ENCODE data around the gene IQGAP2. TPM values are rescaled to one million over a fixed set of nuclear protein-coding genes. Genes with fewer than 3 reads are reported as not detected.

The IQGAP2 gene
- total RNA-seq, 4 donors from 2014 or later, result 46.8 to 121 (median 97.0) TPM

- in situ Hi-C loops (cut with MboI; ENCODE audit: low pct_ligation_motif_present in 1 of 4, low pct_unique_long_range_greater_than_20kb in 1 of 4, low sequenced_read_pairs in 3 of 4), result loop anchor here in 1 of 4 donors (10.0 kb wide), 1 partner anchor 57 kb away; no protein-coding TSS in a partner anchor
Measured at GRCh38 chr5:76717222-76718083, 314.4 kb downstream of the IQGAP2 start.

GRCh38 chr5:76718381-76718832 is 315.3 kb downstream of the IQGAP2 start:
- no peaks in the 10 kb centered on the region for H3K9me3 ChIP-seq
- intact Hi-C loops (cut with DNase I; ENCODE audit: low total_unique reads), result no loop called here
- H3K27ac ChIP-seq, result no peak overlapping the region
- peaks cover 0 to 26% (median 5%) of the 10 kb centered on the region in 4 donors for H3K4me1 ChIP-seq
- in situ Hi-C loops (cut with MboI; ENCODE audit: low pct_ligation_motif_present in 1 of 4, low pct_unique_long_range_greater_than_20kb in 1 of 4, low sequenced_read_pairs in 3 of 4), result loop anchor here in 1 of 4 donors (10.0 kb wide), 1 partner anchor 56 kb away; no protein-coding TSS in a partner anchor
- DNase-seq, result no peak
- 72 to 97% methylated on average over 3 to 5 of the region's 5 CpGs for WGBS, 2 donors (ENCODE audit: low coverage in 1 of 2)
- TF ChIP-seq CTCF (IDR thresholded peaks at IDR 0.05), result no peak
- TF ChIP-seq EP300 (IDR thresholded peaks at IDR 0.05; ENCODE audit: low read depth), result no peak
- no peak for TF ChIP-seq POLR2A (IDR thresholded peaks at IDR 0.05)
- H3K4me3 ChIP-seq, result no peak overlapping the region
- peaks cover 31% of the 10 kb centered on the region for H3K27me3 ChIP-seq
- no peaks in the 10 kb centered on the region for H3K36me3 ChIP-seq

More at GRCh38 chr5:76717222-76718083, 314.4 kb downstream of the IQGAP2 start:
- Histone ChIP-seq H3K27ac (peak overlapping the region in 2 of 4 donors; percentile 67 to 68), H3K36me3 (no peaks in the 10 kb centered on the region), H3K4me1 (peaks cover 0 to 26% (median 5%) of the 10 kb centered on the region in 4 donors), H3K27me3 (peaks cover 31% of the 10 kb centered on the region), H3K4me3 (peak overlapping the region in 2 of 4 donors; percentile 69 to 85), H3K9me3 (no peaks in the 10 kb centered on the region)
- intact Hi-C loops (cut with DNase I; ENCODE audit: low total_unique reads), result no loop called here
- no peak for DNase-seq
- TF ChIP-seq CTCF (IDR thresholded peaks at IDR 0.05) (no peak), EP300 (IDR thresholded peaks at IDR 0.05; ENCODE audit: low read depth) (no peak), POLR2AphosphoS5 (IDR thresholded peaks at IDR 0.05) (no peak), POLR2A (IDR thresholded peaks at IDR 0.05) (no peak)
- 78 to 82% methylated on average over 7 to 11 of the region's 11 CpGs for WGBS, 2 donors (ENCODE audit: low coverage in 1 of 2)

GRCh38 chr5:76718880-76719279 is 315.8 kb downstream of the IQGAP2 start:
- Histone ChIP-seq H3K4me1 (peaks cover 0 to 26% (median 5%) of the 10 kb centered on the region in 4 donors), H3K27ac (no peak overlapping the region), H3K4me3 (no peak overlapping the region), H3K27me3 (peaks cover 31% of the 10 kb centered on the region), H3K9me3 (no peaks in the 10 kb centered on the region), H3K36me3 (no peaks in the 10 kb centered on the region)
- no peak for DNase-seq
- TF ChIP-seq CTCF (IDR thresholded peaks at IDR 0.05) (no peak), POLR2A (IDR thresholded peaks at IDR 0.05) (no peak), EP300 (IDR thresholded peaks at IDR 0.05; ENCODE audit: low read depth) (no peak), POLR2AphosphoS5 (IDR thresholded peaks at IDR 0.05) (no peak)
- WGBS, 2 donors (ENCODE audit: low coverage in 1 of 2), result 87 to 90% methylated on average over 3 to 4 of the region's 4 CpGs
- intact Hi-C loops (cut with DNase I; ENCODE audit: low total_unique reads) (no loop called here), in situ Hi-C loops (cut with MboI; ENCODE audit: low pct_ligation_motif_present in 1 of 4, low pct_unique_long_range_greater_than_20kb in 1 of 4, low sequenced_read_pairs in 3 of 4) (loop anchor here in 1 of 4 donors (10.0 kb wide), 1 partner anchor 56 kb away; no protein-coding TSS in a partner anchor)

- peak overlapping the region in 1 of 4 donors; percentile 1 for H3K27ac ChIP-seq
- no peaks in the 10 kb centered on the region for H3K36me3 ChIP-seq
- H3K27me3 ChIP-seq, result peaks cover 16% of the 10 kb centered on the region
- peaks cover 0 to 22% (median 2%) of the 10 kb centered on the region in 4 donors for H3K4me1 ChIP-seq
- no peaks in the 10 kb centered on the region for H3K9me3 ChIP-seq
- H3K4me3 ChIP-seq, result no peak overlapping the region
- intact Hi-C loops (cut with DNase I; ENCODE audit: low total_unique reads), result no loop called here
- no peak for TF ChIP-seq POLR2AphosphoS5 (IDR thresholded peaks at IDR 0.05)
- no peak for TF ChIP-seq CTCF (IDR thresholded peaks at IDR 0.05)
- TF ChIP-seq POLR2A (IDR thresholded peaks at IDR 0.05), result no peak
- TF ChIP-seq EP300 (IDR thresholded peaks at IDR 0.05; ENCODE audit: low read depth), result no peak
- no peak for DNase-seq
- 60 to 67% methylated on average over 5 to 10 of the region's 10 CpGs for WGBS, 2 donors (ENCODE audit: low coverage in 1 of 2)
- in situ Hi-C loops (cut with MboI; ENCODE audit: low pct_ligation_motif_present in 1 of 4, low pct_unique_long_range_greater_than_20kb in 1 of 4, low sequenced_read_pairs in 3 of 4), result no loop called here
Measured at GRCh38 chr5:76720988-76721569, 318.0 kb downstream of the IQGAP2 start.

Data from transverse colon (tissue), 4 donors.